Measurements from ENCODE around the gene CNST.
"Not testable (repeated sequence)": the region's sequence is repeated elsewhere in the genome, so short reads cannot be mapped to it uniquely, and the experiment has no call there.

Gene CNST

DNA sequence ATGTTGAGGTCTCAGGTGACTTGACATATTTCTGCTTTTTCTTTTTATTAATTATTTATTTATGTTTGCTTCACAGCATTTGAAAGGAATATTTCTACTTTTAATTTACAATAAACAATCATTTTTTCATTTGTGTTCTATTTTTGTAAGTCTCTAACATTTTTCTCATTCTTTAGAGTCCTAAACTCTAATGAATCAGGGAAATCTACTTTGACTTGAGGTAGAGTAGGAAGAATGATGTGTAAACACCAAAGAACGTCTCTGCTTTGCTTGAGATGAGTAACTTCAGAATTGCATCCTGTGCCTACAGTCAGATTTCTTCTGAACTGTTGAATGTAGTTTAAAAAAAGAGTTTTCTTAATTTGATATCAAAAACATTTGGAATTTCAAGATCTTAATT, 65.2 kb downstream of the CNST start:
- no peak for DNase-seq

DNA sequence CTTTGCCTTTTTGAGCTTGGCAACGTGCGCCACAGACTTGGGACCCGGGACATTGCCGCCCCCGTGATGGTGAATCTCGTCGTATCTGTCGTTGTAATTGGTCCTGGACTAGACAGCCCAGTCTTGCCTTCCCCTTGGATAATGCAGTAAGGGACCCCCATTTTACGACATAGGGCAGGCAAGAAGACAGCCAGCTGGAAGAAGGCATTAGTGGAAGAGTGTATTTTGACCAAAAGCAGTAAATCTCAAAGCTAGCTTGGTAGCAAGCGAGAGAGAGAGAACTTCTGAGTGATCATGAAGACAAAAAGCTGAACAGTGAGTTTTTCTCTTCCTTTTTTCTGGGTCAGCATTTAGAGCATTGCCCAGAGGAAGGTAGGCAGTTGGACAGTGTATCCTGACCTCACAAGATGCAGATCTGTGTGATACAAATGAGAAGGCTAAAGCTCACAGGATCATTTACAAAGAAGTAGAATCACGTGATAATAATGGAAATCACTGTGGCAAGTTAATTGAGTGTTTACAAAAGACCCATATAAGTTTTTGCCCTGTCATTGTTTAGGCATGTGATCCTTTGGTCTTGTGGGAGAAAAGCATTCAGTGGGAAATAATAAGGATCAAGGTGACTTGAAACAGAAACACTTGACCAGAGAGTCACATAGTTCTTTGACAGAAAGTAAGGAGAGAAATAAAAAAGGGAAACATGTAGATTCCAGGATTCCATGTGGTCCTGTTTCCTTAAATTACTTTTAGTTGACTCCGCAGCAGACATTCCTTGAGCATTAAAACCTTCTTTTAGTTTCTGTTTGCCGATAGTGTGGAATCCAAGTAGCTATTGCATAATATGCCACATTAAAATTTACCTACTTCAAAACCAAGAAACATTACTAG, 66.3 kb downstream of the CNST start:
- no peak for DNase-seq

DNA sequence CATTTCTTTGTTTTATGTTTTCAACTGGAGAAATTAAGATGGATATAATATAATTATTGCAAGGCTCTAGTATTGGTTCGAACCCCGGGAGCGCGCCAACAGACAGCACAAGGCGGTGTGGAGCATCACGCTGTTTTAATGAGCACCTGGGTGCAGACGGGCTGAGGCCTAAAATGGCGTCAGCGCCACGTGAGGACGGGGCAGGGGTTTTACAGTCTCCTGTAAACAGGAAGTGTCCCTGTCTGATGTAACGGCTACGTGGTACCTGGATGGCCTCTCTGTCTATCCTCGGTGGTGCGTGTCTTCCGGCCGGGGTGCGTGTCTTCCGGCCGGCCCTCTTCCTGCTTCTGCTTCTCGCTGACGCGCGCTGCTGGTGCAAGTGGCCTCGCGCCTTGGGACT, 68.4 kb downstream of the CNST start:
- DNase-seq = not testable (repeated sequence)

DNA sequence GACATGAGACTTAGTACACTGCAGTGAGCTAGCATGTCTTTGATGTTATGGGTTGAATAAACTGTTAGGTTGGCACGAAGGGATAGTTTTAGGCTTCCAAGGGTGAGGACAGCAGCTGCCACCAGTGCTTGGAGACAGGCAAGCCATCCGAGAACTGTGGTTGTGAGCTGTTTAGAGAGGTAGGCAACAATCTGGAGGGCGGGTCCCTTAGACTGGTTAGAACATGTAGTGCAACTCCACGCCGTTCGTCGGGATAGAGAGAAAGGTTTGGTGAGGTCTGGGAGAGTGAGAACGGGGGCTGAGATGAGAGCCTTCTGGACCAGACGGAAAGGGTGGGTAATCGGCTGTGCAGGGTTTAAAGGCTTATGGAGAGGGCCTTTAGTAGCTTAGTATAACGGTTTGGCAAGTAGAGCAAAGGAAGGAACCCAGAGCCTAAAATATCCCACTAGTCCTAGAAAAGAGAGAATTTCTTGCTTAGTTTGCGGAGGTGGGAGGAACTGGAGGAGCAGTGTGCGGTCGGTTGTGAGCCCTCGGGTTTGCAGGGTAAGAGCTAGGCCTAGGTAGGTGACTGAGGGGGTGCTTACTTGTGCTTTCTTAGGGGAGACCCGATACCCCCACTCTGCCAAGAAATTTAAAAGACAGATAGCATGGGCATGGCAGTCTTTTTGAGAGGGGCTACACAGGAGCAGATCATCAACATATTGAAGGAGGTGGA, 72.8 kb downstream of the CNST start:
- no peak for DNase-seq

DNA sequence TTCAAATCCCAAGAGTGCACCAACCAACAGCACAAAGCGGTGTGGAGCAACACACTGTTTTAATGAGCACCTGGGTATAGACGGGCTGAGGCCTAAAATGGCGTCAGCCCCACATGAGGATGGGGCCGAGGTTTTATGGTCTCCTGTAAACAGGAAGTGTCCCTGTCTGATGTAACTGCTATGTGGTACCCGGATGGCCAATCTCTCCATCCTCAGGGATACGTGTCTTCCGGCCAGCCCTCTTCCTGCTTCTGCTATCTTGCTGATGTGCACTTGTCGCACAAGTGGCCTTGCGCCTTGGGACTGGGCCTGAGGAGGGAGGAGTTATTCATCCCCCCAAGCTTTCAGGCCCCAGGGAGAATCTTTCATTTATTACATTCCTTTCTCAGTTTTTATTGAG, 73.5 kb downstream of the CNST start:
- no peak for DNase-seq

DNA sequence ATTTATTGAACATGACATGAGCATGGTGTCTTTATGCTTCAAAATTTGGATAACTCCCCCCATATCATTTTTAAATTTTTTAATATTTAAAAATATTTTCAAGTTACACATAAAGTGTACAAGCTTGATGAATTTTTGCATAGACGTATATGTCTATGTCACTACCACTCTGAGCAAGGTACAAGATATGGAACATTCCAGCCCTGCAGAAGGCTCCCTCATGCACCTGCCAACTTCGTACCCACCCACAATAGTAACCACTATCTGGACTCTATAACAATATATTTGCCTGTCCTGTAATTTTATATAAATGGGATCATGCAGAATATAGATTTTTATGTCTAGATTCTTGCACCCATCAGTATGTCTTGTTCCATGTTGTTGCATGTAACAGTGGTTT, 74.5 kb downstream of the CNST start:
- DNase-seq = no peak

DNA sequence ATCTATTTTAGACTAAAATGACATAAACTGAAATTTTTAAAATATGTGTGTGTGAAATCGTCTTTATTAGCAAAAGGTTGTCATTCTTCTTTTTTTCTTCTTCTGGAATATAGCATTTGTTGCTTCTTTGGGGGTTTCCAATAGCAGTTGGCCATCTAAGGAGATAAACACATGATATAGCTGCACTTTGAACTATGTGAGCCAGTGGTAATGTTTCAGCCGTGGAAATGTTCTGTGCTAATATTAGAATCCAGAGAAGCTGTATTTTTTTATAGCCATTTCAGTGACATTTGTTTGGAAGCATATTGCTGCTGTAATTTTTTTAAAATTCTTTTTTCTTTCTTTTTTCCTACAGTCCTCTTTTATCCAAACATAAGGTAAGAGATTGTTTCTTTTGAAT, 75.1 kb downstream of the CNST start:
- no peak for DNase-seq

DNA sequence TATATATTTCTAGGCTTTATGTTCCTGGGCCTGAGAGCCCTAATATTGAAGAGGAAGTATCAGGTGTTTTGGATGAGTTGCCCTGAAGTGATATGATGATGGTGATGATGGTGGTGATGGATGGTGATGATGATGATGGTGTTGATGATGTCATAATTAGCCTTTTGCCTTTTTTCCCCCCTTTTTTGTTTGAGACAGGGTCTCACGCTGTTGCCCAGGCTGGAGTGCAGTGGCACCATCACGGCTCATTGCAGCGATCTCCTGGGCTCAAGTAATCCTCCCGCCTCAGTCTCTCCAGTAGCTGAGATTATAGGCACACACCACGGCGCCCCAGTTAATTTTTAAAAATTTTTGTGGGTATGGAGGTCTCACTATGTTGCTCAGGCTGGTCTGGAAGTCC, 76.5 kb downstream of the CNST start:
- no peak for DNase-seq

DNA sequence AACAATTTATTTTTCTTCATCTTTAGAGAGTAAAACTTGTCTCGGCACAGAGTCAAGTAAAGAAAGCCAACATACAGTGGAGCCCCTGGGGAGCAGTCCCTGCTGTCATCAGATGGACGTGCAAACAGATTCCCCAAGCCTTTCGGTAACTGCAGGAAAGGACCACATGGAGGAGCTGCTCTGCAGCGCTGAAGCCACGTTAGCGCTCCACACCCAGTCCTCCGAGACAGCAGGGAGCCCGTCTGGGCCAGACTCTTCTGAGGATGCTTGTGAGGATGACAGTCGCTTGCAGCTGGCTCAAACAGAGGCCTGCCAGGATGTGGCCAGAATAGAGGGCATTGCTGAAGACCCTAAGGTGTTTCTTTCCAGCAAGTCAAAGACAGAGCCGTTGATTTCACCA, 80.9 kb downstream of the CNST start:
- no peak for DNase-seq

DNA sequence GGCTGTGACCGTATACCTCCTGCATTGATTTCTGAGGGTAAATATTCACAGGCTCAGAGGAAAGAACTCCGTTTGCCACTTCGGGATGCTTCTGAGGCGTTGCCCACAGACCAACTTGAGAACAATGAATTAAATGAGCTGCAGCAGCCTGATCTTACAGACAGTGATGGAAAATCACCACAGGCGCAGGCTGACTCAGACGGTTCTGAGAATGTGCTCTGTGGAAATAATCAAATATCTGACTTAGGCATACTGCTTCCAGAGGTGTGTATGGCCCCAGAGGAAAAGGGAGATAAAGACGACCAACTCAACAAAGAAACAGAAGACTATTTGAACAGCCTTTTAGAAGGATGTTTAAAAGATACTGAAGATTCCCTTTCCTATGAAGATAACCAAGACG, 81.3 kb downstream of the CNST start:
- DNase-seq = no peak

DNA sequence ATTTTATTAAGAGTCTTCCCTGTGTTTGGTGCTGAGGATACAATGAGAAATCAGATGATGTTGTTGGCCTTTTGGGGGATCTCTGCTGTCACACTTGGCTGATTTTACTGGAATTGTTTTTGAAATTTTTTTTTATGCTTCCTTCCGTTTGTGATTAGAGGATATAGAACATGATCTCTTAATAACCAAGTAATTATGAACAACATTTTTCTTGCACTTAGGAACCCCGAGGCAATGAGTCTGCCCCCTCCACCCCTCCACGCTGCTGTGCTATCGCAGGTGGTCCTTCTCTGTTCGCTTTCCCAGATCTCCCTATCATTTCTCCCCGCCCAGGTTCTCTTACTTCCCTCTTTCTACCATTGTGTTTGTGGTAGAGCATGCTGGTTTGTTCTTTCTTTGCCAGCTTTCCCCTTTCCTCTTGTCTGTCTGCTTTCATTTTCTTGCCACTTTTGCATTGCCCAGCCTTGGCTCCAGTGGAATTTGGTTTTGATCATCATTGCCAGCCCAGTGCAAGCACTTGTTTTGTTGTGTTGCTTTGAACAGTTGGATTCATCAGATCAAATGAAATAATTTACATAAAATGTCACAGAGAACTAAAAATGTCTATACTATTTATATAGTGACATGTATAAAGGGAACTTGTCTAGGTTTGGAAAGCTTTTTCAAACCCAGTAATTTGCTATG, 84.9 kb downstream of the CNST start:
- no peak for DNase-seq

DNA sequence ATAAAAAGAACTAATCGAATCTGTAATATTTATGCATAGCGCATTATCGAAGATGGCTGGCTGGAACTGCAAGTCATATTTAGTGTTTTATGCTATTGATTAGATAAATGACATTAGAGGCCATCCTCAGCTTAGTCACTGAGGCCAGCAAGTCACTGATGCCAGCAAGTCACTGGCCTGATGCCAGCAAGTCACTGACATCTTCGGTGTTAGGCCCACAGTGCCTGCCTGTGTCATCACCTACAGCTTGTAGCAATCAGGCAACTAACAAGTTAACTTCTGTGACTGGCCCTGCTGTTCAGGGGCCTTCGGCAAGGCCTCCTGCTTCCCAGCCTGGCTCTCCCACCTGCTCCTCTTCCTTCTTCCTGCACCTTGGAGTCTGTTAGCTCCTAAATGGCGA, 92.3 kb downstream of the CNST start:
- no peak for DNase-seq

DNA sequence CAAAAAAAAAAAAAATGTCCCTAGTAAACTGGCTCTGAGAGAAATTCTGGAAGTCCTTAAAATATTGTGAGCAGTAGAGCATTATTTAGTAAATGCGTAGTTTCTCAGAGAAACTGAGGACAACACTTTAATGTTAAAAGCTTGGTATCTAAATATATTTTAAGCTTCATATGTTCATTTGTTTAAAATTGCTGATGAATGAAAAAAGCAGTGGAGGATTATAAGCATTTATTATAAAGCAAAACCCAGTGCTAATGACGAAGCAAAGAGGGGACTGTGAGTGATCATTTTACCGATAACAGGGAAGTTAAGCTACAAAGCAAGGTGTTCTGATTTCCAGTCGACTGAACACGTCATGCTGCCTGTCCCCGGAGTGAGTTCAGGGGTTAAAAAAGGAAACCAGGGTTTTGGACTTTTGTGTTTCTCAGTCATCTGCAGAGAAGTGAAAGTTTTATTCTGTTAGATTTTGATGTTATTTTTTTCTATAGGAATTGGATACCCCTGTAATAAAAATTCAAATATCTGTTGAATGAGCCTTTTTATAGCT, 93.4 kb downstream of the CNST start:
- DNase-seq = no peak

DNA sequence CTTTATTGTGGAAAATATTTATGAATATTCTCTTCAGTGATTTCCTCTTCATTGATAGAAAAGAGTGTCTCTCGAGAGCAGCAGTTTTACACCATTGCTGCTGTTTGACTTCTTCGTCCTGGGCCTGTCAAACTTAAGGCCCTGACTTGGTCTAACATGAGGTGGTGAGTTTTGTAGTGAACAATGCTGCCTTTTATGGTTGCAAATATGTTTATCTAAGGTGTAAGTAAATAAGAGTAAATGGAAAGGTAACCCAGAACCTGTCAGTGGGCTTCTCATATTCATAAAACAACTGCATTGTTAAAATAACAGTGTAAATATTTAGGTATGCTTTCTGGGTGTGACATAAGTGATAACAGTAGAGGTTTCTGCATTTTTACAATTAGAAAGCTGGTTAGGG, 95.2 kb downstream of the CNST start:
- DNase-seq = no peak

DNA sequence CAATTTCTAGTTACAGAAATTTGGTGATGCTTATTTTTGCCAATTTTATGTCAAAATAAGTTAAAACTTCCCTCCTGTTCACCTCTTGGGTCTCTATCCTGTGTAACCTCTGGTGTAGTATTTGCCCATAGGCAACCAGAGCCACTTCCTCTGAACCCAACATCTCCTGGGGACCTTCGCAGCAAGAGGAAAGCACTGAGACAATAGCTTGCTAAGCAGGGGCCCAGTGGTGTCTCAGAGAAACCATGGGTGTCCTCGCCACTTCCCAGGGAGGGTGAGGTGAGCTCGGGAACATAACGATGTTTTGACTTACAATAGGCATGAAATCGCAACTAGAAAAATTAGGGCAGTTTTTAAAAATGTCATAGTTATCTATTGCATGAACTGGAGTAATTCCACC, 101.5 kb downstream of the CNST start:
- no peak for DNase-seq

DNA sequence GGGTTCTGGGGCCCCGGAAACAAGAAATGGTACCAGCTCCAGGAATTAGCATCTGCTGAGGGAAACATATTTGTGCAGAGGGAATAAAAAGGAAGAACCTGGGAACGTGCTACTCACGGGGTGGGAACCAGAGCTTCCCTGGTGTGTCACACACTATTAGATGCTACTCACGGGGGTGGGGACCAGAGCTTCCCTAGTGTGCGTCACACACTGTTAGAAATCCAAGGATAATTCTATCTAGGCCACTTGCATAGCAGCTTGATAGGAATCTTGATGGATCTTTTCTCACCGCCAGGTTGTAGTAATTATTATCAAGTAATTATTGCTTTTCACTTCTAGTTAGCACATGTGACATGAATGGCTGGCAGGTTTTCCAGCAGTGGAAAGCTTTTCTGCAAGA, 103.4 kb downstream of the CNST start:
- DNase-seq = no peak

DNA sequence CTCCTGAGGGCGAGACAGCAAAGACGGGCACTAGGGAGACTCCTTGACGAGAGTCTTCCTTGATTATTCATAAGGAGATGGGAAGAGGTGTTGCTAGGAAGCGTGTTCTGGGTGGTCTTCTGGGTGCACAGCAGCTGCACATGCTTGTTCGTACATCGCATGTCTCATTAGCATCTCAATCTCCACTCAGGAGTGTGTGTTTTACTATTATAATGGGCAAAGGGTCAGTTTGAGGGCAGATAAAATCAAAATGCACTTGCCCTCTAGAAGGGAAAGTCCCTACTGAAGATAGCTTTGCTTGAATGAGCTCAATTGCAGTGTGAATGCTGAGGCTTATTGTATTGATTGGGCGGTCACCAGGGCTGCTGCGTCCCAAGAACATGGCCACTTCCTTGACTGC, 107.8 kb downstream of the CNST start:
- DNase-seq = no peak

DNA sequence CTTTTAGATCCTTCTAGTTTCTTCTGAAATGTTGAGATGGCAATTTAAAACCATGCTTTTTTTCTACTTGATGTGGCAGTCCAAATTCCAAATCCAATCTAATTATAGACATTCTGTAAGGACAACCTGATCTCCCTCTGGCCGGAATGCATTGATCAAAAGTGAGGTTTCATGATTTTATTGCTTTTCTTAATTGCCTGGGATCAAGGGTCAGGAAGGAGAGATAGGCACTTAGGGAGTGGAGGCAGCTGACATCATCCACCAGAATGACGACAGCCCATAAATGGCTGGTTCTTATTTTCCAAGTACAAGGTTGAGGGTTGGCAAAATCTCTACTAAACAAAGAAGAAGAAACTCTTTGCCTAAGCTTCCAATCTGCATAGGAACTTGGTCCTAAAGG, 111.6 kb downstream of the CNST start:
- no peak for DNase-seq

DNA sequence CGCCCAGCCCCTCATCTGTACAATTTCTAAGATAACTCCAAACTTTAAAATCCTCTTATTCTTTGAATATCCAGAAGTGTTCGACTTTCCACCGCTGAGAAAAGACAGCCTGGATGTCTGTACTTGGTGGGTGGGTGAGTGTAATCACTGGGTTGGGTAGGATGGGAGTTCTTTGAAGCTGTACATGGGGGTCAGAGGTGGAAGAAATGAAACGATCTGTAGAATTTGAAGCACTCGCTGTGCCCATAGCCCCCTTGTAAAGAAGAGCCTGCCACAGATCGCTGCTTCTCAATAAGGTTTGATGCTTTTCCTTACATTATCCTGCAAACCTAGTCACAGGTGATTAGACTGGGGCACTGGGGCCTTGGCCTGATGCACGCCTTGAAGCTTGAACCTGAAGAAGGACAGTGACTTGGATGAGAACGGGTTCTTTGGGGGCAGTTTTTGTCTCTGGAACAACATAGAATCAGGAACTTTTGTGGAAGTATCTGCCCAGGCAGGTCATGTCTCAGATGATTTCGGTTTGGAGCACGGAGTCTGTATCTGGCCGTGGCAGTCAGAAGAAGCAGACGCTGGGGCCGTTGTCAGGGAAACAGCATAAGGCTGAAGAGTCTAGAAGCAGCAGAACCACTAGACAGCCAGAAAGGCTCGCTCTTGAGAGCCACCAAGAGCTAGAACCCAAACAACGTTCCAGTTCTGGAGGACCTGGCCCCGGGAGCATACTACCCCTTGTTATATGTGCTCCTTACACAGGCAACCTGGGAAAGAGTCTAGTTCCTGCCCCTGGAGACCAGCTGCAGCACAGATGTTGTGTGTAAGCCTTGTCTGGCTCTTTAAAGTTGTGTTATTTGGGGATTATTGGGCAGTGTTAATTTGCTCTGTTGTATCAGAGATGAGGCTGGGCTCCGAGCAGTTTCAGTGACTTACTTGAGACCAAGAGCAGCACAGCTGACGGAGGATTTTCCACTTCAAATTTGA, 112.8 kb downstream of the CNST start:
- DNase-seq = no peak

DNA sequence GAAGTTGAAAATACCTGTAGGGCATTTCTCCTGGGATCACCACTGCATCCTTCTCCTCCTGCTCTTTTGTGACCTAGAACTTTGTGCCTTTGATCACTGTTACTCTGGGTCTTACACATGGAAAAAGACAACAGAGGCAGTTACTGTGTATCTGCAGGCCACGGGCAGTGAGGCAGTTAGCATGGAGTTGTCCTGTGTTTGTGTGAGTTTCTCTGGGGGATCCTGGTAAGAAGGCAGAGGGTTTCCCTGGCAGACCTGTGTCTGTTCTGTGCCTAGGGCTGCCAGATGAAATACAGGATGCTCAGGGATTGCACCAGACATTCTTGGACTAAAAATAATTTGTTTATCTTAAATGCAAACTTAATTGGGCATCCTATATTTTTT, 113.5 kb downstream of the CNST start:
- no peak for DNase-seq

DNA sequence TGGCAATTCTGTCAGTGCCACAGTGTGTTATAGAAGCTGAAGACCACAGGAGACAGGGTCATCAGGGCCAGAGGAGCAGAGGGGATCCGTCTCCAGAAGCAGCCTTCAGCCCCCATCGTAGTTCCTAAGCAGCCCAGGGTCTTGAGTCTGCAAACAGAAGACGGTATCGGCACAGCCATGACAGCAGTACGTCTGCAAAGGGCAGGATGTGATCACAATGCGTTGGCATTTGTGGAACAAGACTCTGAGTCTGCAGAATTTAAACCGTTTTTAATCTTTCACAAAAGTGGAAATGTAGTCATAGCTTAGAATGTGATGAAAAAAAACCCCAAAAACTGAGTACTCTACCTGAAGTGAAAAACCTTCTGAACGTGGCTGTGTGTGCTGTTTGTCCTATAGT, 113.9 kb downstream of the CNST start:
- no peak for DNase-seq

DNA sequence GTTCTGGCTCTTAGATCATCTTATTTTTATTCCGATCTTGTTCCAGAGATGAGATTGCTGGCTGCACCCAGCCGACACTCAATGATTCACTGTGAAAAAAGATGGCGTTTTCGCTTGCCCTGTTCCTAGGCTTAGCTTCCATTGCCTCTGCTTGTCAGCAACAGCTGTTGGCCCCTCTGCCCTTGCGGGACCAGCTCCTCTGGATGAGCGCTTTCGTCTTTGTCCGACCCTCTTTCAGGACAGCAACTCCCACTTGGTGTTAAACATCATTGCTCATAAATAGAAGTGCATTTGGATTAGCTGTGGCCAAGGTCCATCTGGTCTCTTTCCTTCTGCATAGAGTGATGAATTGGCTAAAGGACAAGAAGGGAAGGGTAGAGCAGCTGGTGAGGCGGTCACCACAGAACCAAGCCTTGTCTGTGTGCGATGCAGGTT, 114.5 kb downstream of the CNST start:
- DNase-seq = no peak

Measured in SHP77 treated with DMSO at 0.1 percent for 48 hours (cell line).